Body of pancreas (tissue), 4 donors: ENCODE measurements around the gene ARSB.

ENCODE experiments used
- POLR2A ChIP-seq, 3 donors: fragments of 450-650 bp; IDR thresholded peaks; one replicate each; pipeline ENCODE4 v1.6.1; 2016; ENCODE audit warnings: antibody characterized with exemption in 3 of 3, mild to moderate bottlenecking in 2 of 3
- TF ChIP-seq, protein P1 (sequence below), 7 experiments: fragments of 450-650 bp in 4 of 7; fragments of 200-600 bp in 3 of 7; sonication (generic) in 3 of 7; IDR thresholded peaks; one replicate each; pipeline ENCODE4 v1.5.1; 2016 to 2019; ENCODE audit warnings: antibody characterized with exemption in 7 of 7

DNA sequence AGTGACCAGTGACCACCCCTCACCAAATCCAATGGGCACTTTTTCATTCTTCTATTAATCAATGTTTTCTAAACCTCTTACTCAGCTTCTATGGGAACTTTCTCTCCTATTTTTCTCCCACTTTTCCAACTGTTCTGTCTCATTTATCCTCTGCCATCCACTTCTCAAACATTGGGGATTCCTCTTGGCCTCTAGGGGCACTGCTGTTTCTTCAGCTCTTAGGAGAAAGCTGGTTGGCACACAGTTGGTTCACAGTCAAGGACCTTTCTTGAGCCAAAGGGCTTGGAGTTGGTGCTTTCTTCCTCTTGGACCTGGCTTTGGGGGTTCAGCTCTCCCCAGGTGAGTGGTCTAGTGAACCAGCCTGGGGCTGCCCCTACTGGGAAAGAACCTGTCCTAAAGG, 224.3 kb downstream of the ARSB start:
- TF ChIP-seq POLR2A (IDR thresholded peaks at IDR 0.05) = no peak
- TF ChIP-seq, protein P1, sequence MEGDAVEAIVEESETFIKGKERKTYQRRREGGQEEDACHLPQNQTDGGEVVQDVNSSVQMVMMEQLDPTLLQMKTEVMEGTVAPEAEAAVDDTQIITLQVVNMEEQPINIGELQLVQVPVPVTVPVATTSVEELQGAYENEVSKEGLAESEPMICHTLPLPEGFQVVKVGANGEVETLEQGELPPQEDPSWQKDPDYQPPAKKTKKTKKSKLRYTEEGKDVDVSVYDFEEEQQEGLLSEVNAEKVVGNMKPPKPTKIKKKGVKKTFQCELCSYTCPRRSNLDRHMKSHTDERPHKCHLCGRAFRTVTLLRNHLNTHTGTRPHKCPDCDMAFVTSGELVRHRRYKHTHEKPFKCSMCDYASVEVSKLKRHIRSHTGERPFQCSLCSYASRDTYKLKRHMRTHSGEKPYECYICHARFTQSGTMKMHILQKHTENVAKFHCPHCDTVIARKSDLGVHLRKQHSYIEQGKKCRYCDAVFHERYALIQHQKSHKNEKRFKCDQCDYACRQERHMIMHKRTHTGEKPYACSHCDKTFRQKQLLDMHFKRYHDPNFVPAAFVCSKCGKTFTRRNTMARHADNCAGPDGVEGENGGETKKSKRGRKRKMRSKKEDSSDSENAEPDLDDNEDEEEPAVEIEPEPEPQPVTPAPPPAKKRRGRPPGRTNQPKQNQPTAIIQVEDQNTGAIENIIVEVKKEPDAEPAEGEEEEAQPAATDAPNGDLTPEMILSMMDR (IDR thresholded peaks at IDR 0.05) = no peak
